SK-N-SH (cell line): ENCODE measurements around the gene NOX4. TPM values are rescaled to one million over a fixed set of nuclear protein-coding genes. Genes with fewer than 3 reads are reported as not detected.
"Not testable (repeated sequence)": the region's sequence is repeated elsewhere in the genome, so short reads cannot be mapped to it uniquely, and the experiment has no call there.

ENCODE experiments used
- CTCF ChIA-PET: fragments of 300-600, 350-600 bp; formaldehyde crosslinking; extraction: SDS; loops from one replicate; lab custom pipeline; 2021; lab: Yijun Ruan, JAX
- POLR2A ChIA-PET: fragments of 350-600 bp; sonication (Branson Sonifier 250); formaldehyde crosslinking; extraction: SDS; loops from one replicate; lab custom pipeline; 2020; ENCODE audit warnings: antibody characterized with exemption, inconsistent platforms; lab: Yijun Ruan, JAX
- DNase-seq: peaks from one replicate; pipeline ENCODE4 v3.0.0; 2012
- H2AFZ ChIP-seq: fragments of 200-600 bp; sonication (generic); 2 replicates; pipeline ENCODE4 v1.8.1; 2016; ENCODE audit warnings: antibody characterized with exemption, mild to moderate bottlenecking, low read depth
- H3F3A ChIP-seq: fragments of 200-600 bp; sonication (generic); replicated peaks from 2 replicates; pipeline ENCODE3; 2016; ENCODE audit warnings: antibody characterized with exemption, mild to moderate bottlenecking; ENCODE audit not compliant: insufficient read depth
- H3K27ac ChIP-seq, 2 experiments: fragments of 200-500 bp in 1 of 2; fragments of 200-600 bp in 1 of 2; sonication (Bioruptor generic) in 1 of 2; sonication (generic), shearing (Covaris generic) in 1 of 2; 2 replicates each; pipeline versions ENCODE4 v1.5.1 to v1.6.1; 2014 to 2016; ENCODE audit warnings: low read depth in 2 of 2, inconsistent platforms in 1 of 2, low read length in 1 of 2, mild to moderate bottlenecking in 1 of 2, mixed read lengths in 1 of 2
- H3K27me3 ChIP-seq: fragments of 200-600 bp; sonication (generic), shearing (Covaris generic); 2 replicates; pipeline ENCODE4 v1.6.1; 2016; ENCODE audit warnings: mixed run types; ENCODE audit not compliant: insufficient read depth
- H3K36me3 ChIP-seq, 2 experiments: fragments of 200-500 bp in 1 of 2; fragments of 200-600 bp in 1 of 2; sonication (Bioruptor generic) in 1 of 2; sonication (generic) in 1 of 2; replicated peaks in 1 of 2; 2 replicates each; pipeline versions ENCODE3 to v1.5.1; 2014 to 2016; ENCODE audit warnings: low read length in 1 of 2, mild to moderate bottlenecking in 1 of 2; ENCODE audit not compliant: insufficient read depth in 2 of 2, control insufficient read depth in 1 of 2
- H3K4me1 ChIP-seq, 2 experiments: fragments of 200-500 bp in 1 of 2; fragments of 200-600 bp in 1 of 2; sonication (Bioruptor generic) in 1 of 2; sonication (generic), shearing (Covaris generic) in 1 of 2; 2 replicates each; pipeline versions ENCODE4 v1.5.1 to v1.6.1; 2014 to 2016; ENCODE audit warnings: low read depth in 1 of 2, low read length in 1 of 2, mixed run types in 1 of 2; ENCODE audit not compliant: insufficient read depth in 2 of 2, control insufficient read depth in 1 of 2
- H3K4me2 ChIP-seq: fragments of 200-600 bp; sonication (generic), shearing (Covaris generic); 2 replicates; pipeline ENCODE4 v1.6.1; 2017; ENCODE audit warnings: mixed run types
- H3K4me3 ChIP-seq, 2 experiments: fragments of 200-500 bp in 1 of 2; fragments of 200-600 bp in 1 of 2; sonication (Bioruptor generic) in 1 of 2; sonication (generic), shearing (Covaris generic) in 1 of 2; 2 replicates each; pipeline versions ENCODE4 v1.5.1 to v1.8.1; 2014 to 2016; ENCODE audit warnings: low read depth in 2 of 2, inconsistent platforms in 1 of 2, low read length in 1 of 2, mild to moderate bottlenecking in 1 of 2, mixed read lengths in 1 of 2, moderate library complexity in 1 of 2
- H3K79me2 ChIP-seq: fragments of 200-600 bp; sonication (generic); 2 replicates; pipeline ENCODE4 v1.8.1; 2017; ENCODE audit warnings: mild to moderate bottlenecking; ENCODE audit not compliant: insufficient read depth
- H3K9ac ChIP-seq: fragments of 200-600 bp; sonication (generic); 2 replicates; pipeline ENCODE4 v1.6.1; 2017; ENCODE audit warnings: mixed run types
- H3K9me2 ChIP-seq: fragments of 200-600 bp; sonication (generic); 2 replicates; pipeline ENCODE4 v1.6.1; 2017; ENCODE audit warnings: mixed run types
- H3K9me3 ChIP-seq: fragments of 200-600 bp; sonication (generic); 2 replicates; pipeline ENCODE4 v1.6.1; 2017; ENCODE audit warnings: mixed run types, mild to moderate bottlenecking, moderate library complexity
- H4K20me1 ChIP-seq: fragments of 200-600 bp; sonication (generic); 2 replicates; pipeline ENCODE4 v1.6.1; 2017; ENCODE audit warnings: mild to moderate bottlenecking, mixed run types; ENCODE audit not compliant: insufficient read depth
- CTCF ChIP-seq: fragments of 200-600 bp; sonication (generic); IDR thresholded peaks from 2 replicates; pipeline ENCODE4 v1.6.1; 2017; ENCODE audit warnings: antibody characterized with exemption, mild to moderate bottlenecking, moderate library complexity
- EP300 ChIP-seq, 2 experiments: IDR thresholded peaks; 2 replicates each; pipeline versions ENCODE4 v1.4.0 to v1.6.1; 2012; ENCODE audit warnings: borderline replicate concordance in 1 of 2, low read depth in 1 of 2, low read length in 1 of 2
- EZH2phosphoT487 ChIP-seq: fragments of 200-600 bp; sonication (generic); IDR thresholded peaks from 2 replicates; pipeline ENCODE4 v1.6.1; 2017; ENCODE audit warnings: low read depth, mixed run types, mild to moderate bottlenecking, antibody characterized with exemption, moderate library complexity, borderline replicate concordance
- FOSL2 ChIP-seq: IDR thresholded peaks from 2 replicates; pipeline ENCODE4 v1.4.0; 2012; ENCODE audit warnings: low read depth, mild to moderate bottlenecking, moderate library complexity, borderline replicate concordance
- JUND ChIP-seq: IDR thresholded peaks from 2 replicates; pipeline ENCODE4 v1.4.0; 2012
- MAX ChIP-seq: IDR thresholded peaks from 2 replicates; pipeline ENCODE4 v1.4.0; 2012; ENCODE audit warnings: low read depth
- MEF2A ChIP-seq: IDR thresholded peaks from 2 replicates; pipeline ENCODE4 v1.4.0; 2012; ENCODE audit warnings: low read depth, borderline replicate concordance
- NFIC ChIP-seq: IDR thresholded peaks from 2 replicates; pipeline ENCODE4 v1.4.0; 2012; ENCODE audit warnings: borderline replicate concordance
- RAD21 ChIP-seq: IDR thresholded peaks from 2 replicates; pipeline ENCODE4 v1.6.1; 2012; ENCODE audit warnings: mild to moderate bottlenecking, low read length
- RCOR1 ChIP-seq: fragments of 150-350 bp; IDR thresholded peaks from 2 replicates; pipeline ENCODE4 v1.6.1; 2017; ENCODE audit warnings: antibody characterized with exemption, low read length
- RFX5 ChIP-seq: IDR thresholded peaks from 2 replicates; pipeline ENCODE4 v1.6.1; 2012; ENCODE audit warnings: mild to moderate bottlenecking, improper control_type of control experiment, low read length
- RXRA ChIP-seq: IDR thresholded peaks from 2 replicates; pipeline ENCODE4 v1.4.0; 2012; ENCODE audit warnings: low read depth, mild to moderate bottlenecking, borderline replicate concordance
- SMC3 ChIP-seq: IDR thresholded peaks from 2 replicates; pipeline ENCODE4 v1.6.1; 2012; ENCODE audit warnings: low read depth, low read length, improper control_type of control experiment
- TEAD4 ChIP-seq: IDR thresholded peaks from 2 replicates; pipeline ENCODE4 v1.4.0; 2012; ENCODE audit warnings: mild to moderate bottlenecking, borderline replicate concordance; ENCODE audit not compliant: insufficient read depth
- YY1 ChIP-seq: IDR thresholded peaks from 2 replicates; pipeline ENCODE4 v1.4.0; 2012; ENCODE audit warnings: low read depth, mild to moderate bottlenecking
- ZBTB33 ChIP-seq: IDR thresholded peaks from 2 replicates; pipeline ENCODE4 v1.4.0; 2012; ENCODE audit warnings: low read depth, borderline replicate concordance
- WGBS: methylation state at CpG from one replicate; pipeline ENCODE4 v1.1.6; 2017; ENCODE audit warnings: low lambda C conversion rate; 5-methylcytosine and 5-hydroxymethylcytosine counted together
- polyA plus RNA-seq, 3 experiments: library from polyadenylated mRNA; depleted of rRNA; stranded (reverse); fragments of >200 nt; gene quantifications; 2 replicates each; pipeline ENCODE4 v1.2.3, GENCODE V29; 2012
- TF ChIP-seq, protein P1 (sequence below): IDR thresholded peaks from 2 replicates; pipeline ENCODE4; 2012

The NOX4 gene
- polyA plus RNA-seq, 1 of the 3 experiments (the other 2 are of a cell fraction): 2.2 TPM

- Histone ChIP-seq H3K27ac (no peak overlapping the region), H3K4me1 (no peaks in the 10 kb centered on the region), H3K9me2 (no peaks in the 10 kb centered on the region), H3K4me3 (no peak overlapping the region), H2AFZ (no peak overlapping the region), H3K4me2 (no peak overlapping the region), H3K79me2 (no peaks in the 10 kb centered on the region), H3F3A (no peaks in the 10 kb centered on the region), H3K9ac (no peak overlapping the region), H3K36me3 (no peaks in the 10 kb centered on the region), H3K9me3 (no peaks in the 10 kb centered on the region), H4K20me1 (no peaks in the 10 kb centered on the region), H3K27me3 (no peaks in the 10 kb centered on the region)
- CTCF ChIA-PET: interaction anchor here (0.6 to 1.2 kb wide), 3 partner anchors 48 to 709 kb away, joined by 3 to 4 read pairs (median 3); no protein-coding TSS in a partner anchor
- DNase-seq: no peak
- POLR2A ChIA-PET: no interaction called here
- TF ChIP-seq RAD21 (peak; percentile 46), RFX5 (no peak), MAX (no peak), RXRA (no peak), FOSL2 (no peak), EZH2phosphoT487 (no peak), ZBTB33 (no peak), YY1 (no peak), TEAD4 (no peak), RCOR1 (no peak), CTCF (peak; percentile 50), EP300 (IDR thresholded peaks at IDR 0.05; ENCODE audit: borderline replicate concordance in 1 of 2, low read depth in 1 of 2, low read length in 1 of 2) (no peak), NFIC (no peak), SMC3 (peak; percentile 35; the same call in 1 of the 2 replicates), MEF2A (no peak), JUND (no peak)
- TF ChIP-seq, protein P1, sequence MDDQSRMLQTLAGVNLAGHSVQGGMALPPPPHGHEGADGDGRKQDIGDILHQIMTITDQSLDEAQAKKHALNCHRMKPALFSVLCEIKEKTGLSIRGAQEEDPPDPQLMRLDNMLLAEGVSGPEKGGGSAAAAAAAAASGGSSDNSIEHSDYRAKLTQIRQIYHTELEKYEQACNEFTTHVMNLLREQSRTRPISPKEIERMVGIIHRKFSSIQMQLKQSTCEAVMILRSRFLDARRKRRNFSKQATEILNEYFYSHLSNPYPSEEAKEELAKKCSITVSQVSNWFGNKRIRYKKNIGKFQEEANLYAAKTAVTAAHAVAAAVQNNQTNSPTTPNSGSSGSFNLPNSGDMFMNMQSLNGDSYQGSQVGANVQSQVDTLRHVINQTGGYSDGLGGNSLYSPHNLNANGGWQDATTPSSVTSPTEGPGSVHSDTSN: no peak
- TF ChIP-seq, all 33 proteins: peak for 3
- 88% methylated on average over 1 of the region's 1 CpG for WGBS
Observed at GRCh38 chr11:89405629-89406028, 85.5 kb downstream of the NOX4 start.

- CTCF ChIA-PET, H3K4me2 ChIP-seq, H3K36me3 ChIP-seq, H4K20me1 ChIP-seq, H3K4me3 ChIP-seq, H3K4me1 ChIP-seq, H3K9me3 ChIP-seq, H3F3A ChIP-seq, H3K9me2 ChIP-seq, H2AFZ ChIP-seq, DNase-seq, H3K27me3 ChIP-seq, H3K27ac ChIP-seq, POLR2A ChIA-PET, H3K79me2 ChIP-seq, H3K9ac ChIP-seq: not testable (repeated sequence)
- WGBS: 44% methylated on average over 1 of the region's 1 CpG
Observed at GRCh38 chr11:89391654-89392053, 99.5 kb downstream of the NOX4 start.

DNA sequence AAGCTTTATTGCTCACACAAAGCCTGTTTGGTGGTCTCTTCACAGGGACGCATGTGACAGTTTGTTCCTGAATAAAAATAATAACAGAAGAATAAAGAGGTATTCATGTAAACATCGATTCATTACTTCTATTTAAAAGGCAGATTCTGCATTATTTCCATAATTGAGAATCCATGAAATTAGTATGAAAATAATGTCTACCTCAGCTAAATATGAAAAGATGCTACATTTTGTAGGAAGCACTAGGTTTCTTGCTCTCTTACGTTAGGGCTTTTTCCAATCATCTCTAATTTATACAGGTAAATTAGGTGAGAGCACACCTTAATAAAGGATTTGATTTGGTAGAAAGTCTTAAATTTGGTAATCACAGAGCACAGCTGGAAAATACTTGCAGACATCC is 103.7 kb downstream of the NOX4 start:
- H3K4me3 ChIP-seq, H3K27me3 ChIP-seq, H4K20me1 ChIP-seq, H3K36me3 ChIP-seq, H3K27ac ChIP-seq, POLR2A ChIA-PET, H3F3A ChIP-seq, H3K4me1 ChIP-seq, H3K79me2 ChIP-seq, H3K4me2 ChIP-seq, H3K9me2 ChIP-seq, CTCF ChIA-PET, H3K9ac ChIP-seq, H2AFZ ChIP-seq, H3K9me3 ChIP-seq, DNase-seq: not testable (repeated sequence)
- 84% methylated on average over 3 of the region's 3 CpGs for WGBS
